T-cell (primary cell): Measurements from ENCODE around the gene IL2RA. TPM values are rescaled to one million over a fixed set of nuclear protein-coding genes. Genes with fewer than 3 reads are reported as not detected.

Experiments
- ATAC-seq, 4 experiments: fragments of 200-7000 bp in 3 of 4; fragments of 150-1000 bp in 1 of 4; cut with Tn5 transposase; replicated peaks in 1 of 4; 1 replicate in 3 of 4; 2 replicates in 1 of 4; pipeline ENCODE4 v1.10.0; 2021; ENCODE audit warnings: moderate library complexity in 3 of 4, mild to moderate bottlenecking in 2 of 4, moderate number of reproducible peaks in 1 of 4
- CTCF ChIA-PET, 2 donors: fragments of 300-600 bp; sonication (Branson Sonifier 250); formaldehyde crosslinking; loops; one replicate each; lab custom pipeline; 2022; ENCODE audit warnings: antibody characterized with exemption in 2 of 2; lab: Charles Lee
- POLR2A ChIA-PET, 2 donors: fragments of 300-600 bp; sonication (Branson Sonifier 250); formaldehyde crosslinking; loops; one replicate each; lab custom pipeline; 2022; ENCODE audit warnings: antibody characterized with exemption in 2 of 2; lab: Charles Lee
- DNase-seq, 35 experiments: peaks; one replicate each; pipeline versions ENCODE4 v3.0.0 to v3.0.0-alpha.2; 2013 to 2023
- H3K27ac ChIP-seq: one replicate; pipeline ENCODE4 v1.5.1; 2013; ENCODE audit warnings: low read length
- H3K27me3 ChIP-seq, 2 experiments: replicated peaks in 1 of 2; 1 replicate in 1 of 2; 2 replicates in 1 of 2; pipeline versions ENCODE4 v1.6.1 to v1.7.0; 2013; ENCODE audit warnings: low read length in 1 of 2, mixed read lengths in 1 of 2; ENCODE audit not compliant: control insufficient read depth in 2 of 2, insufficient read depth in 2 of 2; ENCODE audit errors: extremely low read depth in 1 of 2
- H3K36me3 ChIP-seq, 2 donors: 1 replicate in 1 of 2; 2 replicates in 1 of 2; pipeline versions ENCODE4 v1.6.1 to v1.7.0; 2013; ENCODE audit warnings: low read length in 1 of 2; ENCODE audit not compliant: control insufficient read depth in 2 of 2, insufficient read depth in 1 of 2; ENCODE audit errors: extremely low read depth in 1 of 2
- H3K4me1 ChIP-seq, 2 experiments: 1 replicate in 1 of 2; 2 replicates in 1 of 2; pipeline versions ENCODE4 v1.6.1 to v1.7.0; 2013; ENCODE audit warnings: low read length in 2 of 2, mixed read lengths in 1 of 2; ENCODE audit not compliant: insufficient read depth in 2 of 2, control insufficient read depth in 1 of 2; ENCODE audit errors: extremely low read depth in 1 of 2
- H3K4me3 ChIP-seq, 2 donors: 1 replicate in 1 of 2; 2 replicates in 1 of 2; pipeline versions ENCODE4 v1.5.1 to v1.7.0; 2013; ENCODE audit warnings: mild to moderate bottlenecking in 2 of 2, low read length in 1 of 2, moderate library complexity in 1 of 2; ENCODE audit not compliant: control insufficient read depth in 1 of 2; ENCODE audit errors: extremely low read depth in 1 of 2
- H3K9me3 ChIP-seq: 2 replicates; pipeline ENCODE4 v1.7.0; 2013
- H3K27ac Mint-ChIP-seq, 2 donors: one replicate each; pipeline ENCODE4 v1.8.0; 2020 to 2021; ENCODE audit warnings: mild to moderate bottlenecking in 2 of 2, mixed read lengths in 2 of 2
- H3K27me3 Mint-ChIP-seq, 2 donors: one replicate each; pipeline ENCODE4 v1.8.0; 2021 to 2022; ENCODE audit warnings: mixed read lengths in 2 of 2
- H3K36me3 Mint-ChIP-seq: one replicate; pipeline ENCODE4 v1.8.0; 2021; ENCODE audit warnings: mixed read lengths
- H3K4me1 Mint-ChIP-seq, 3 donors: one replicate each; pipeline ENCODE4 v1.8.0; 2020 to 2022; ENCODE audit warnings: mixed read lengths in 3 of 3, mild to moderate bottlenecking in 1 of 3
- H3K4me3 Mint-ChIP-seq, 3 donors: one replicate each; pipeline ENCODE4 v1.8.0; 2020 to 2022; ENCODE audit warnings: mild to moderate bottlenecking in 3 of 3, mixed read lengths in 3 of 3, moderate library complexity in 3 of 3
- H3K9me3 Mint-ChIP-seq, 3 donors: one replicate each; pipeline ENCODE4 v1.8.0; 2020 to 2022; ENCODE audit warnings: mixed read lengths in 3 of 3
- WGBS: methylation state at CpG from one replicate; pipeline ENCODE4 v1.1.5; 2013; ENCODE audit warnings: missing lambda C conversion rate; ENCODE audit not compliant: insufficient coverage; 5-methylcytosine and 5-hydroxymethylcytosine counted together
- total RNA-seq, 35 experiments: library from RNA in 6 of 35; stranded (reverse) in 6 of 35; fragments of 120-200 nt in 1 of 35; gene quantifications; one replicate each; pipeline versions ENCODE4 v1.2.1 to v1.2.4 and lab custom pipeline; 2013 to 2026

IL2RA gene
- total RNA-seq, 5 donors from 2014 or later (not counting 1 experiment from before 2014, with no cell fraction given), result 19.9 to 40.4 (median 28.1) TPM

DNA sequence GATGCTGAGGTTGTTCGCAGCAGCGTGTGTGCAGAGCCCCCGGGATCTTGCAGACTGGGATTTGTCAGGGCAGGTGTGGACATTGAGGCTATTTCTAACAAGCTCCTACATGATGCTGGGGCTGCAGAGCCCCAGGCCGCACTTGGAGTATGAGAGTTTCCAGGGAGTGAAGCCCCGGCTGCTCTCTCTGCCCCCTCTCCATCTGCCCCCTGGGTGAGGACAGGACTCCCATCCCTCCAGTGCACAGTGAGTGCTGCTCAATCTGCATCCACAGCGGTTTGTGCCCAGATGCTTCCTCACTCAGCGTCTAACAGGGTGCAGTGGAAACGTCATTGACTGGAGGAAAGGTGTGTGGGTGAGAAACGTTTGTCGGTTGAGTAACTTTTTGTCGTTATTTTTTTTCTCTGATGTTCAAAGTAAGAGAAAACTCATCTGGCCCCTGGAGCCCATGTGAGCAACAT, 25.3 kb downstream of the IL2RA start:
- DNase-seq (peak in 20 of 35 experiments; percentile 13 to 56 (median 29)), ATAC-seq (peak; percentile 32 to 76 (median 46))
- H3K4me1 Mint-ChIP-seq, result peaks cover 51 to 75% (median 53%) of the 10 kb centered on the region in 3 donors
- no peaks in the 10 kb centered on the region for H3K27me3 ChIP-seq
- H3K4me3 ChIP-seq, result no peak overlapping the region
- 54% methylated on average over 10 of the region's 11 CpGs for WGBS
- H3K27ac ChIP-seq, result peak overlapping the region; percentile 74
- peaks cover 0 to 4% (median 0%) of the 10 kb centered on the region in 3 donors for H3K9me3 Mint-ChIP-seq
- peaks cover 5% of the 10 kb centered on the region for H3K36me3 Mint-ChIP-seq
- ChIA-PET CTCF (interaction anchor here (0.5 to 3.5 kb wide), 6 partner anchors 13 to 378 kb away, joined by 3 to 36 read pairs (median 4); no protein-coding TSS in a partner anchor), POLR2A (interaction anchor here in 1 of 2 donors (0.6 kb wide), 1 partner anchor 423 kb away, joined by 3 read pairs; no protein-coding TSS in a partner anchor)
- no peaks in the 10 kb centered on the region for H3K27me3 Mint-ChIP-seq
- no peaks in the 10 kb centered on the region for H3K36me3 ChIP-seq
- no peaks in the 10 kb centered on the region for H3K9me3 ChIP-seq
- H3K27ac Mint-ChIP-seq, result peak overlapping the region; percentile 95 to 96
- H3K4me3 Mint-ChIP-seq, result peak overlapping the region in 2 of 3 donors; percentile 24 to 55
- H3K4me1 ChIP-seq, result peaks cover 18 to 41% of the 10 kb centered on the region in 2 experiments

DNA sequence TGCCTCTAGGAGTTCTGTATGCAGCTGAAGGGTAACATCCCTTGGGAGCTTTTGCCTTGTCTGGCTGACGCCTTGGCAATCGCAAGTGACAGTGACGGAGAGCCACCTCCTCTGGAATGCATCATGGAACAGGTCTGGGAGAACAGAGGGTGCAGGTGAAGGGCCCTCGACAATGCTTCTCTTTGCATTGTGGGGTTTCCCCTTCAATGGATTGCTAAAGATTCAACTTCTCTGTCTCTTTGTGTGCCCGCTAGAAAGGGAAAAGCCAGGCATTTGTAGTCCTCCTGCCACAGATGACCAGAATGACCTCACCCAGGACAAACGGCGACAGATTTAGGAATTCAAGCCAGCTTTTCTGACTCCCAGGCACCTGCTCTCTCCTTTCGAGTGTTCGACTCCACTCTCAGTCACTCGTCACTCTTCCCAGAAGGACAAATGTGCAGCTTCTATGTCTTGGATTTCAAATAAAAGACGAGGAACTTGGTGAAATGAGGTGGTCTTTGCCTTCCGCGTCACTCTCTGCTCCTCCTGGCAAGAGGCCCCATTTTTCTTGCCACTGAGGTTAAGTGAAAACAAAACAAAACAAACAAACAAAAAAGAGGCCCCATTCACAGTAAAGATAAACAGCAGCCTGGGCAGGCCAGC, 26.1 kb downstream of the IL2RA start:
- H3K27me3 ChIP-seq, result no peaks in the 10 kb centered on the region
- H3K9me3 ChIP-seq, result no peaks in the 10 kb centered on the region
- H3K27ac ChIP-seq, result no peak overlapping the region
- H3K4me3 ChIP-seq, result no peak overlapping the region
- CTCF ChIA-PET, result interaction anchor here in 1 of 2 donors (1.3 to 3.5 kb wide), 2 partner anchors 14 to 22 kb away, joined by 3 to 36 read pairs; no protein-coding TSS in a partner anchor
- no peaks in the 10 kb centered on the region for H3K36me3 ChIP-seq
- peak overlapping the region; percentile 95 to 96 for H3K27ac Mint-ChIP-seq
- DNase-seq (peak in 1 of 35 experiments; percentile 4), ATAC-seq (no peak)
- H3K4me1 Mint-ChIP-seq, result peaks cover 51 to 72% (median 52%) of the 10 kb centered on the region in 3 donors
- peaks cover 0 to 4% (median 0%) of the 10 kb centered on the region in 3 donors for H3K9me3 Mint-ChIP-seq
- H3K36me3 Mint-ChIP-seq, result peaks cover 5% of the 10 kb centered on the region
- H3K4me1 ChIP-seq, result peaks cover 18 to 41% of the 10 kb centered on the region in 2 experiments
- H3K27me3 Mint-ChIP-seq, result no peaks in the 10 kb centered on the region
- POLR2A ChIA-PET, result no interaction called here
- WGBS, result 95% methylated on average over 4 of the region's 13 CpGs
- H3K4me3 Mint-ChIP-seq, result peak overlapping the region in 1 of 3 donors; percentile 55

GRCh38 chr10:6035101-6035834, 26.9 kb downstream of the IL2RA start:
- Mint-ChIP-seq H3K4me1 (peaks cover 50 to 74% (median 51%) of the 10 kb centered on the region in 3 donors), H3K9me3 (peaks cover under 1 to 6% (median 4%) of the 10 kb centered on the region in 3 donors), H3K36me3 (peaks cover 10% of the 10 kb centered on the region), H3K27ac (peak overlapping the region; percentile 78 to 96), H3K4me3 (no peak overlapping the region), H3K27me3 (no peaks in the 10 kb centered on the region)
- 96% methylated on average over 11 of the region's 13 CpGs for WGBS
- DNase-seq (peak in 1 of 35 experiments; percentile 1), ATAC-seq (no peak)
- no peak overlapping the region for H3K4me3 ChIP-seq
- no peaks in the 10 kb centered on the region for H3K36me3 ChIP-seq
- no peaks in the 10 kb centered on the region for H3K27me3 ChIP-seq
- H3K27ac ChIP-seq, result no peak overlapping the region
- POLR2A ChIA-PET, result no interaction called here
- CTCF ChIA-PET, result no interaction called here
- no peaks in the 10 kb centered on the region for H3K9me3 ChIP-seq
- peaks cover 18 to 41% of the 10 kb centered on the region in 2 experiments for H3K4me1 ChIP-seq

GRCh38 chr10:6034371-6034770, 27.8 kb downstream of the IL2RA start:
- no peak for ATAC-seq
- peaks cover 42 to 70% (median 44%) of the 10 kb centered on the region in 3 donors for H3K4me1 Mint-ChIP-seq
- no peak for DNase-seq
- H3K27me3 Mint-ChIP-seq, result no peaks in the 10 kb centered on the region
- ChIA-PET POLR2A (interaction anchor here in 1 of 2 donors (0.6 kb wide), 1 partner anchor 629 kb away, joined by 3 read pairs; no protein-coding TSS in a partner anchor), CTCF (interaction anchor here in 1 of 2 donors (0.5 to 1.4 kb wide), 3 partner anchors 17 to 1186 kb away, joined by 3 to 5 read pairs (median 4); no protein-coding TSS in a partner anchor)
- H3K27me3 ChIP-seq, result no peaks in the 10 kb centered on the region
- peaks cover 14% of the 10 kb centered on the region for H3K36me3 Mint-ChIP-seq
- peaks cover 3 to 10% (median 4%) of the 10 kb centered on the region in 3 donors for H3K9me3 Mint-ChIP-seq
- no peak overlapping the region for H3K4me3 ChIP-seq
- H3K4me3 Mint-ChIP-seq, result no peak overlapping the region
- H3K9me3 ChIP-seq, result no peaks in the 10 kb centered on the region
- WGBS, result no CpG with 5 or more reads among the region's 1 CpG
- H3K27ac Mint-ChIP-seq, result peak overlapping the region; percentile 22 to 77
- peaks cover 18 to 37% of the 10 kb centered on the region in 2 experiments for H3K4me1 ChIP-seq
- H3K27ac ChIP-seq, result no peak overlapping the region
- H3K36me3 ChIP-seq, result no peaks in the 10 kb centered on the region

- Mint-ChIP-seq H3K9me3 (peaks cover 0 to 10% (median 3%) of the 10 kb centered on the region in 3 donors), H3K27me3 (no peaks in the 10 kb centered on the region), H3K4me3 (no peak overlapping the region), H3K36me3 (peaks cover 10% of the 10 kb centered on the region), H3K27ac (peak overlapping the region; percentile 39 to 77), H3K4me1 (peaks cover 37 to 65% (median 39%) of the 10 kb centered on the region in 3 donors)
- ChIA-PET CTCF (interaction anchor here (0.5 to 1.4 kb wide), 5 partner anchors 17 to 1186 kb away, joined by 3 to 5 read pairs (median 4); no protein-coding TSS in a partner anchor), POLR2A (interaction anchor here in 1 of 2 donors (0.6 kb wide), 1 partner anchor 630 kb away, joined by 3 read pairs; no protein-coding TSS in a partner anchor)
- no CpG with 5 or more reads among the region's 3 CpGs for WGBS
- Histone ChIP-seq H3K4me1 (peaks cover 18 to 37% of the 10 kb centered on the region in 2 experiments), H3K27ac (no peak overlapping the region), H3K36me3 (no peaks in the 10 kb centered on the region), H3K9me3 (no peaks in the 10 kb centered on the region), H3K27me3 (no peaks in the 10 kb centered on the region), H3K4me3 (no peak overlapping the region)
- no peak for DNase-seq
- no peak for ATAC-seq
Measured at GRCh38 chr10:6033954-6034353, 28.2 kb downstream of the IL2RA start.

DNA sequence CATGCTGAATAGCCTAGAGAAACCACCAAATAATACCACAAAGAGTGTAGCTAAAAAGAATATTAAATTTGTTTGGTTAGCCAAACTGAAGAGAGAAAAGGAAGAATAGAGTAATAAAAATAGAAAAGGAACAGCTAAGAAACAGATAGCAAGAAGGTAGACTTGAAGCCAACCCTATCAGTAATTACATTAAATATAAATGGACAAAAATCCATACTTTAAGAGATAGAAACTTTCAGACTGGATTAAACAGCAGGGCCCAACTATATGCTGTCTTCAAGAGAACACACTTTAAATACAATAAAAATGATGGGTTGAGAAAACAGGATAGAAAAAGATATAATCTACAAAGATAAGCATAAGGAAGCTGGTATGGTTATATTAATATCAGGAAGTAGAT, 31.2 kb downstream of the IL2RA start:
- POLR2A ChIA-PET, result no interaction called here
- H3K36me3 Mint-ChIP-seq, result peaks cover 13% of the 10 kb centered on the region

More for the DNA sequence above, 31.2 kb downstream of the IL2RA start:
- Mint-ChIP-seq H3K4me3 (no peak overlapping the region), H3K27ac (peak overlapping the region in 1 of 2 donors; percentile 20), H3K27me3 (no peaks in the 10 kb centered on the region), H3K9me3 (peaks cover 0 to 10% (median 3%) of the 10 kb centered on the region in 3 donors), H3K4me1 (peaks cover 21 to 59% (median 22%) of the 10 kb centered on the region in 3 donors)
- Histone ChIP-seq H3K36me3 (no peaks in the 10 kb centered on the region), H3K27me3 (no peaks in the 10 kb centered on the region), H3K9me3 (no peaks in the 10 kb centered on the region), H3K27ac (no peak overlapping the region), H3K4me3 (no peak overlapping the region), H3K4me1 (peaks cover 0 to 15% of the 10 kb centered on the region in 2 experiments)
- CTCF ChIA-PET, result interaction anchor here in 1 of 2 donors (0.6 kb wide), 1 partner anchor 1489 kb away, joined by 4 read pairs; no protein-coding TSS in a partner anchor
- DNase-seq, result no peak
- ATAC-seq, result no peak
